Endothelial cell of umbilical vein (primary cell): ENCODE measurements around the gene CD46. TPM values are rescaled to one million over a fixed set of nuclear protein-coding genes. Genes with fewer than 3 reads are reported as not detected.

Experiments used
- BruUV-seq: library from RNA; stranded (reverse); fragments of 400-500 nt; replicated peaks from 2 replicates; lab custom pipeline; 2021; lab: Mats Ljungman, UMichigan
- CTCF ChIA-PET: fragments of 300-600, 350-600 bp; sonication (Branson Sonifier 250); formaldehyde crosslinking; loops from one replicate; lab custom pipeline; 2021; ENCODE audit warnings: antibody characterized with exemption, inconsistent platforms; lab: Charles Lee
- POLR2A ChIA-PET: fragments of 300-600, 350-600 bp; sonication (Branson Sonifier 250); formaldehyde crosslinking; loops from one replicate; lab custom pipeline; 2021; ENCODE audit warnings: antibody characterized with exemption, inconsistent platforms; lab: Charles Lee
- DNase-seq: peaks from one replicate; pipeline ENCODE4 v3.0.0-alpha.2; 2011; ENCODE audit warnings: low read depth, low spot score
- FAIRE-seq: peaks from 2 replicates; lab custom pipeline; 2011; peaks lifted over from hg19 to GRCh38; lab: Jason Lieb, UNC
- H2AFZ ChIP-seq: 2 replicates; pipeline ENCODE4 v1.6.0; 2012; ENCODE audit warnings: low read depth, low read length, control low read depth, inconsistent platforms
- H3K27ac ChIP-seq: 2 replicates; pipeline ENCODE4 v1.5.1; 2011; ENCODE audit warnings: low read depth, mild to moderate bottlenecking, control low read depth, low read length, moderate library complexity; ENCODE audit not compliant: insufficient read depth
- H3K27me3 ChIP-seq, 2 experiments: 2 replicates each; pipeline versions ENCODE4 v1.6.0 to v1.6.1; 2011; ENCODE audit warnings: low read length in 2 of 2, mixed read lengths in 1 of 2; ENCODE audit not compliant: control insufficient read depth in 2 of 2, insufficient read depth in 2 of 2
- H3K36me3 ChIP-seq, 2 experiments: 2 replicates in 1 of 2; 3 replicates in 1 of 2; pipeline ENCODE4 v1.5.1; 2011; ENCODE audit warnings: low read length in 2 of 2, mild to moderate bottlenecking in 1 of 2, moderate library complexity in 1 of 2; ENCODE audit not compliant: control insufficient read depth in 2 of 2, insufficient read depth in 2 of 2; ENCODE audit errors: extremely low read depth in 1 of 2
- H3K4me1 ChIP-seq: 3 replicates; pipeline ENCODE4 v1.5.1; 2011; ENCODE audit warnings: mild to moderate bottlenecking, low read length; ENCODE audit not compliant: control insufficient read depth, insufficient read depth; ENCODE audit errors: extremely low read depth
- H3K4me2 ChIP-seq: 2 replicates; pipeline ENCODE4 v1.6.1; 2011; ENCODE audit warnings: low read length, control low read depth, mixed read lengths; ENCODE audit not compliant: insufficient read depth
- H3K4me3 ChIP-seq, 3 experiments: fragments of 200-600 bp in 1 of 3; sonication (generic), shearing (Covaris generic) in 1 of 3; replicated peaks in 1 of 3; 2 replicates each; pipeline ENCODE4 v1.5.1; 2011 to 2016; ENCODE audit warnings: control low read depth in 3 of 3, low read length in 3 of 3, mild to moderate bottlenecking in 2 of 3, inconsistent platforms in 1 of 3, low read depth in 1 of 3, moderate library complexity in 1 of 3; ENCODE audit not compliant: insufficient read depth in 1 of 3
- H3K79me2 ChIP-seq: 2 replicates; pipeline ENCODE4 v1.6.0; 2012; ENCODE audit warnings: low read length, inconsistent platforms; ENCODE audit not compliant: control insufficient read depth, insufficient read depth
- H3K9ac ChIP-seq: replicated peaks from 2 replicates; pipeline ENCODE3; 2011; ENCODE audit warnings: low read length, control low read depth; ENCODE audit not compliant: insufficient read depth; ENCODE audit errors: extremely low read depth
- H3K9me1 ChIP-seq: replicated peaks from 3 replicates; pipeline ENCODE4 v1.6.0; 2011; ENCODE audit warnings: mild to moderate bottlenecking, low read length; ENCODE audit not compliant: control insufficient read depth, insufficient read depth; ENCODE audit errors: extremely low read depth
- H3K9me3 ChIP-seq: replicated peaks from 2 replicates; pipeline ENCODE4 v1.5.1; 2012; ENCODE audit warnings: low read length, inconsistent platforms; ENCODE audit not compliant: control insufficient read depth, insufficient read depth
- H4K20me1 ChIP-seq: replicated peaks from 2 replicates; pipeline ENCODE3; 2011; ENCODE audit warnings: mild to moderate bottlenecking, low read length; ENCODE audit not compliant: control insufficient read depth, insufficient read depth; ENCODE audit errors: extremely low read depth
- CTCF ChIP-seq, 2 donors: IDR thresholded peaks; 1 replicate in 1 of 2; 2 replicates in 1 of 2; pipeline ENCODE4 v1.5.1; 2011; ENCODE audit warnings: low read length in 2 of 2, mild to moderate bottlenecking in 2 of 2, moderate library complexity in 2 of 2, control low read depth in 1 of 2, inconsistent platforms in 1 of 2, low read depth in 1 of 2; ENCODE audit not compliant: insufficient read depth in 1 of 2; ENCODE audit errors: extremely low read depth in 1 of 2
- EZH2 ChIP-seq: IDR thresholded peaks from 2 replicates; pipeline ENCODE4 v1.6.1; 2012; ENCODE audit warnings: borderline replicate concordance, low read depth, mild to moderate bottlenecking, moderate library complexity, low read length, inconsistent platforms; ENCODE audit not compliant: severe bottlenecking
- FOS ChIP-seq: IDR thresholded peaks from 2 replicates; pipeline ENCODE4 v1.6.1; 2011; ENCODE audit warnings: mild to moderate bottlenecking, low read length, moderate library complexity, borderline replicate concordance; ENCODE audit not compliant: insufficient read depth
- GATA2 ChIP-seq: IDR thresholded peaks from 2 replicates; pipeline ENCODE4 v1.7.0; 2011; ENCODE audit warnings: low read depth, mild to moderate bottlenecking, moderate library complexity, mixed read lengths, low read length; ENCODE audit not compliant: insufficient read length, insufficient read depth
- JUN ChIP-seq: IDR thresholded peaks from 2 replicates; pipeline ENCODE4 v1.6.1; 2011; ENCODE audit warnings: borderline replicate concordance, low read depth; ENCODE audit not compliant: insufficient read length, insufficient read depth
- MAX ChIP-seq: IDR thresholded peaks from 2 replicates; pipeline ENCODE4 v1.6.1; 2011; ENCODE audit not compliant: insufficient read depth, insufficient read length
- MYC ChIP-seq: IDR thresholded peaks from one replicate; pipeline ENCODE4 v1.6.1; 2011; ENCODE audit warnings: mild to moderate bottlenecking, low read depth, low read length
- POLR2A ChIP-seq: IDR thresholded peaks from 2 replicates; pipeline ENCODE4 v1.6.1; 2012; ENCODE audit warnings: low read depth, mild to moderate bottlenecking, control low read depth, low read length
- POLR2AphosphoS5 ChIP-seq: IDR thresholded peaks from 2 replicates; pipeline ENCODE4 v1.6.1; 2012; ENCODE audit warnings: low read depth, mild to moderate bottlenecking, control low read depth, low read length, moderate library complexity; ENCODE audit not compliant: insufficient read depth
- dilution Hi-C: fragments of 300-500 bp; cut with MboI; formaldehyde crosslinking; loops from one replicate; pipeline ENCODE4 v1.15.0; 2019; ENCODE audit warnings: low sequenced_read_pairs; ENCODE audit not compliant: extremely low pct_ligation_motif_present
- intact Hi-C: fragments of 100-400 bp; cut with micrococcal nuclease; formaldehyde crosslinking; loops from one replicate; pipeline ENCODE4 v1.10.0; 2022
- polyA plus RNA-seq, 4 experiments: library from polyadenylated mRNA; depleted of rRNA in 3 of 4; stranded (reverse) in 3 of 4; unstranded in 1 of 4; fragments of >200 nt; gene quantifications; 2 replicates each; pipeline versions ENCODE4 v1.2.1 to v1.2.3, GENCODE V29; 2011 to 2012; ENCODE audit warnings: missing spikeins in 1 of 4
- total RNA-seq: library from RNA; stranded (reverse); gene quantifications from 2 replicates; pipeline ENCODE4 v1.2.3, GENCODE V29; 2021

Gene CD46
- total and polyA plus RNA-seq, 2 donors (not counting 3 experiments of a cell fraction or from before 2014, with no cell fraction given) = 134 to 256 TPM

DNA sequence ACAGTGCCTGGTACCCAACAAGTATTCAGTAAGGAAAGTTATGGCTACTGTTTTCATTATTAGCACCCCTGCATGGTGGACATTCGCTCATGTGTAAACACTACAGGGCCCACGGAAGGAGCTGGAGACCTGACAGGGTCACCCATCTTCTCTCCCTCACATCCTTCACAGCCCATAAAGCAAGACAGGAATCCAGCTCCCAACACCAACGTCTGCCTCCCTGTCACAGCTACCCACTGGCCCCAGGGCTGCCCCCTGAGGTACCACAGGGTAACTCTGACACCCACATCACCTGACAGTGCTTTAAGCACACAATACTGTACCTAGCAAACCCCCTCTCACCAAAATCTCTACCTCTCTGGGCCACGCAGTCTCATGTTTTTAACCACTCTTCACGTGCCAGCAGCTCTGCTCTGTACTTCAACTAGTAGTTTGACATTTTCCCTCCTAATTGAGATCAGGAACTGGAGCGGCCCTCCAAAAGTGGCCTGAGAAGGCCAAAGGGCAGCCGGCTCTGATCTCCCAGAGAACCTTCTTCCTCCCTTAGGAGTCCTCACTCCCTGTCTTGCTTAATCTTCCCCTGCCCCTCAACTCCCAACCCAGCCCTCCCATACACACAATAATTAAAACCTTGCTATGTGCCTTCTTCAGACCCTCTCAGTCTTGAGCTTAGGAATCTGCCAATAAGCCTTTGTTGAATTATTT lies 82.3 kb downstream of the CD46 start:
- dilution Hi-C loops = no loop called here

DNA sequence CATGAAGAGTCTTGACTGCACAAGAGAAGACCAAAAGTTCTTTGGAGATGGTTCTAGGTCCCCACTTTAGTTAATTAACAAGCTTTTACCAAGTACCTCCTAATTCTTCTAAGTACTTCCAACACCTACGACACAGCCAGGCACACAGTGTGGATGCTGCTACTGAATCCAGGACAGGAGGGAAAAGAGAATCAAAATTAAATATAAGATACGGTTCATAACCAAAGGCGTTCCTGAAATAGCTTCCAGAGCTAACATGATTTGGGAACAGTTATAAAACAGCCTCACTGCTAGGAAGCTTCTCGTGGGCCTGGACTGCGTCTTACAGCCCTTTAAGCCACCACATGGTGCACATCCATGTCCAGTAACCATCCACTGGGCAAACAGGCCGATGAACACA lies 84.1 kb downstream of the CD46 start:
- Histone ChIP-seq H3K27me3 (no peaks in the 10 kb centered on the region), H2AFZ (no peak overlapping the region), H3K9me1 (no peaks in the 10 kb centered on the region), H3K4me1 (no peaks in the 10 kb centered on the region), H3K4me3 (no peak overlapping the region), H3K9ac (no peak overlapping the region), H3K9me3 (no peaks in the 10 kb centered on the region), H3K27ac (no peak overlapping the region), H3K36me3 (peaks cover 0 to 3% of the 10 kb centered on the region in 2 experiments), H4K20me1 (no peaks in the 10 kb centered on the region), H3K79me2 (peaks cover 58% of the 10 kb centered on the region), H3K4me2 (no peak overlapping the region)
- DNase-seq = no peak
- dilution Hi-C loops = no loop called here
- intact Hi-C loops = no loop called here
- TF ChIP-seq MAX (no peak), FOS (no peak), CTCF (IDR thresholded peaks at IDR 0.05; ENCODE audit: extremely low read depth in 1 of 2, insufficient read depth in 1 of 2, low read depth in 1 of 2, low read length in 2 of 2) (no peak), POLR2AphosphoS5 (no peak), EZH2 (no peak), MYC (no peak), POLR2A (no peak), GATA2 (no peak), JUN (no peak)
- BruUV-seq = no TSS peak
- no peak for FAIRE-seq
- ChIA-PET POLR2A (interaction anchor here (0.7 kb wide), 1 partner anchor 12 kb away, joined by 3 read pairs; no protein-coding TSS in a partner anchor), CTCF (interaction anchor here (1.0 to 21.9 kb wide), 4 partner anchors 12 to 127 kb away, joined by 3 to 634 read pairs (median 4); no protein-coding TSS in a partner anchor)

More for the DNA sequence above, 82.3 kb downstream of the CD46 start:
- BruUV-seq = no TSS peak
- DNase-seq = no peak
- no peak for TF ChIP-seq POLR2A
- TF ChIP-seq MYC = no peak
- no peak for TF ChIP-seq FOS
- TF ChIP-seq GATA2 = no peak
- no peak for TF ChIP-seq POLR2AphosphoS5
- no peak for TF ChIP-seq EZH2
- TF ChIP-seq JUN = no peak
- Histone ChIP-seq H3K27ac (no peak overlapping the region), H4K20me1 (no peaks in the 10 kb centered on the region), H3K9me1 (no peaks in the 10 kb centered on the region), H3K27me3 (no peaks in the 10 kb centered on the region), H2AFZ (no peak overlapping the region), H3K36me3 (peaks cover 0 to 5% of the 10 kb centered on the region in 2 experiments), H3K79me2 (peaks cover 53% of the 10 kb centered on the region), H3K9ac (no peak overlapping the region), H3K4me3 (no peak overlapping the region), H3K9me3 (no peaks in the 10 kb centered on the region), H3K4me1 (no peaks in the 10 kb centered on the region), H3K4me2 (no peak overlapping the region)
- ChIA-PET POLR2A (no interaction called here), CTCF (interaction anchor here (0.7 to 21.9 kb wide), 5 partner anchors 10 to 129 kb away, joined by 3 to 634 read pairs (median 4); no protein-coding TSS in a partner anchor)
- intact Hi-C loops = no loop called here
- no peak for FAIRE-seq
